HuH-7 (cell line): ENCODE results near the gene MT1G.
A peak's percentile ranks its signal among the peaks of the same experiment; 100 is the strongest.
"Not testable (repeated sequence)": the region's sequence is repeated elsewhere in the genome, so short reads cannot be mapped to it uniquely, and the experiment has no call there.

Experiments used
- DNase-seq: peaks from one replicate; pipeline ENCODE4 v3.0.0; 2011; ENCODE audit warnings: low spot score

Gene MT1G

GRCh38 chr16:56636616-56637413, 31.1 kb downstream of the MT1G start:
- no peak for DNase-seq

GRCh38 chr16:56635441-56635967, 32.4 kb downstream of the MT1G start:
- no peak for DNase-seq

DNA sequence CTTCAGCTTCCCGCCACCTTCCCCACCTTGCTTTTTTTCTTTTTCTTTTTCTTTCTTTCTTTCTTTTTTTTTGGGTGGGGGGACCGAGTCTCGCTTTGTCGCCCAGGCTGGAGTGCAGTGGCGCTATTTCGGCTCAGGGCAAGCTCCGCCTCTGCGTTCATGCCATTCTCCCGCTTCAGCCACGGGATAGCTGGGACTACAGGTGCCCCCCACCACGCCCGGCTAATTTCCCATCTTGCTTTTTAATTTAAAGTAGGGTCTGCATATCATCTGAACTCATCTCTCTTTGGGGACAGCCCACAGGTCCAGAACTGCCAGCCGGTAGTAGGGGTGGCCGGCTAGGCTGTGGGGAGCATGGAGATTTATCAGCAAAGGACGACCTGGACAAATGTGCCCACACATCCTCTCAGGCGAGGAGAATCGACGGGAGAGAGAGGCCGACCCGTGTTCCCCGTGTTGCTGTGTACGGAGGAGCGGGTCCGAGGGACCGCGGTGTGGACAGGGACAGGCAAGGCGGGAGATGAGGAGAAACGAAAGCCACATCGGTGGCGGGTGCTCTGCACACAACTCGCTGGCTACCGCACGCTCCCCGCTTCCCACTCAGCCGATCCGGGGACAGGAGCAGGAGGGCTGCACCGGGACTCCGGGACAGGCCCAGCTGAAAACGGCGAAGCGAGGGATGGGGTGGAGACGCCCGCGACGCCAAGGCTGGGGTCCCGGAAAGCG, 33.0 kb downstream of the MT1G start:
- no peak for DNase-seq

- DNase-seq, result no peak
Measured at GRCh38 chr16:56633535-56633934, 34.3 kb downstream of the MT1G start.

GRCh38 chr16:56632848-56633365, 35.0 kb downstream of the MT1G start:
- DNase-seq, result no peak

- DNase-seq, result no peak
Measured at GRCh38 chr16:56632156-56632847, 35.6 kb downstream of the MT1G start, which contains the start of gene MT1M. Gene MT1M, plus strand, starts transcription at chr16:56632659. Its CDS starts 73 bp downstream, at chr16:56632732.

GRCh38 chr16:56631832-56632155, 36.1 kb downstream of the MT1G start:
- no peak for DNase-seq

DNA sequence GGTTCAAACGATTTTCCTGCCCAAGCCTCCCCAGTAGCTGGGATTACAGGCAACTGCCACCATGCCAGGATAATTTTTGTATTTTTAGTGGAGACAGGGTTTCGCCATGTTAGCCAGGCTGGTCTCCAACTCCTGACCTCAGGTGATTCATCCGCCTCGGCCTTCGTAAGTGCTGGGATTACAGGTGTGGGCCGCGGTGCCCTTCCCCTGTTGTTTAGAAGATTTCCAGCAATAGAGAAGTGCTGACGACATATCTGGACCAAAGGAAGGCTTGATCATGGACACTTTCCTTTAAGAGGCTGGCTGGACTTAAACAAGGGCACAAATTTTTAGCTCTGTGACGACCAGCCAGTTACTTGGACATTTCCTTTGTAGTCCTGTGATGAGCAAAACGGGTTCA, 36.7 kb downstream of the MT1G start:
- no peak for DNase-seq

- no peak for DNase-seq
Measured at GRCh38 chr16:56630134-56630533, 37.7 kb downstream of the MT1G start.

DNA sequence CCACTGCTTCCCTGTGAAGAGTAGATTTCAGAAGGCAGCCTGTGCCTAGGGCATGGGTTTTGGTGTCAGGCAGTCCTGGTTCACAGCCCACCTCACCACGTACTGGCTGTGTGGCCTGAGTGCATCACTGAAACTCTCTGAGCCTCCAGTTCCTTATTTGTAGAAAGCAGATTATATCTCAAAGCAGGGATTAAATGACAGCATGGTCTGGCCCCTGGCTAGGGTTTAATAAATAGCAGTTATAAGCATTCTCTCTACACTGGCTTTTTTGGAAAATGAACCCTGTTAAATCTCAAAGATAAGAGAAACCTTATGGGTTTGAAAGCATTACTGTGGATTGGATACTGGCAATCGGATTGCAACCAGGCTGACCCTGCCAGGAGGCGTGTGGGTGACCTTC, 38.3 kb downstream of the MT1G start:
- DNase-seq, result no peak

- no peak for DNase-seq
Measured at GRCh38 chr16:56628486-56629350, 39.1 kb downstream of the MT1G start.

DNA sequence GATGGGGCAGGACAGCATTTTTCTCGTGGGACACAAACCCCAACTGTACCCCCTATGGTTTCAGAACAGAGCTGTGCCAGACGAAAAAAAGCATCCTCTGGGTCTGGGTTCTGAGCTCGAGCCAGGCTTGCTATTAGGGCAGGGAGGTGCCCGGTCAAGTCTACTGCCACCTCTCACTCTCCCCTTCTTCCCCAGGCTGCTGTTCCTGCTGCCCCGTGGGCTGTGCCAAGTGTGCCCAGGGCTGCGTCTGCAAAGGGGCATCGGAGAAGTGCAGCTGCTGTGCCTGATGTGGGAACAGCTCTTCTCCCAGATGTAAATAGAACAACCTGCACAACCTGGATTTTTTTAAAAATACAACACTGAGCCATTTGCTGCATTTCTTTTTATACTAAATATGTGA, 41.2 kb downstream of the MT1G start:
- no peak for DNase-seq

DNA sequence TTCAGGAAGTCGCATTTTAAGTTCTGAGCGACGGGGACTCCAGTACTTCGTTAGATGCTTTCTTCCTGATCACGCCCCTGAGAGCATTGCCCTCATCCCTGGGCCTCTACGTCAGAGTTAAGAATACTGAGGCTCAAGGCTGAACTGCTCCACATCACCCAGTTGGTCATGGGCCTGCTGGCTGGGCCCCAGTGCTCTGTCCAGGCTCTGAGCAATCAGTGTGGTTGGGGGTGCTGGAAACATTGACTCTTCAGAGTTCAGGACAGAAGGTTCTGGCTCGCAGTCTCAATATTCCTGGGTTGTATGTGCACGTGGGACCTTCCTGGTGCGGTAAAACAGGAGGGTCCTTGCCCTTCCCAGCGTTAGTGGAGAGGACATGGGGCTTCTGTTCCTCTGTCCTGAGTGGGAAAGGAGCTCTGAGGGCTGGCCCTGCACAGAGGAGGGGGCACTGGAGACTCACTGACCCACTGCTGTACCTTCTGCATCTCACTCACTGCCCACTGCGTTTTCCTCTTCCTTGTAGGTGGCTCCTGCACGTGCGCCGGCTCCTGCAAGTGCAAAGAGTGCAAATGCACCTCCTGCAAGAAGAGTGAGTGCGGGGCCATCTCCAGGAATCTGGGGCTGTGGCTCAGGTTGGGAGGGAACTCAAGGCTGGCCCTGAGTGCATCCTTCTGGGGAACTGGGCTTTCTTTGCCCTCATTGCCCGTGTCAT, 41.8 kb downstream of the MT1G start:
- no peak for DNase-seq

DNA sequence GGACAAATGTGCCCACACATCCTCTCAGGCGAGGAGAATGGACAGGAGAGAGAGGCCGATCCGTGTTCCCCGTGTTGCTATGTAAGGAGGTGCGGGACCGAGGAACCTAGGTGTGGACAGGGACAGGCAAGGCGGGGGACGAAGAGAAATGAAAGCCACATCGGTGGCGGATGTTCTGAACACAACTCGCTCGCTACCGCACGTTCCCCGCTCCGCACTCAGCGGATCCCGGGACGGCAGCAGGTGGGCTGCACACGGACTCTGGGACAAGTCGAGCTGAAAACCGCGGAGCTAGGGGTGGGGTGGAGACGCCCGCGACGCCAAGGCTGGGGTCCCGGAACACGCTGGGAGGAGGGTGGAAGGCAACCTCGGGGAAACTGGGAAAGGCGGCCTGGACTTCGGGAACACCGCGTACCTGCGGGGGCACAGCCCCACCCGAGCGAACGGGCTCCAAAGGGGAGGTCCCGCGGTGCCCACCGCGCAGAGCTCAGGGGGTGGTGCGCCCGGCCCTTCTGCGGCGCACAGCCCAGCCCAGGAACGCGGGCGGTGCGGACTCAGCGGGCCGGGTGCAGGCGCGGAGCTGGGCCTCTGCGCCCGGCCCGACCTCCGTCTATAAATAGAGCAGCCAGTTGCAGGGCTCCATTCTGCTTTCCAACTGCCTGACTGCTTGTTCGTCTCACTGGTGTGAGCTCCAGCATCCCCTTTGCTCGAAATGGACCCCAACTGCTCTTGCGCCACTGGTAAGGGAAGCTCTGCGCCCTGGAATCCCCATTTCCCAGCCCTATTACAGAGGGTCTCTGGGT, 42.5 kb downstream of the MT1G start, which contains the start of gene MT1E:
Gene MT1E (plus strand): TSS at position 642 of the 803 bp plus-strand sequence. CDS start 71 bp downstream, at position 713.
- peak; percentile 55 for DNase-seq

- no peak for DNase-seq
Measured at GRCh38 chr16:56623637-56624036, 44.2 kb downstream of the MT1G start.

- not testable (repeated sequence) for DNase-seq
Measured at GRCh38 chr16:56623184-56623583, 44.7 kb downstream of the MT1G start.

DNA sequence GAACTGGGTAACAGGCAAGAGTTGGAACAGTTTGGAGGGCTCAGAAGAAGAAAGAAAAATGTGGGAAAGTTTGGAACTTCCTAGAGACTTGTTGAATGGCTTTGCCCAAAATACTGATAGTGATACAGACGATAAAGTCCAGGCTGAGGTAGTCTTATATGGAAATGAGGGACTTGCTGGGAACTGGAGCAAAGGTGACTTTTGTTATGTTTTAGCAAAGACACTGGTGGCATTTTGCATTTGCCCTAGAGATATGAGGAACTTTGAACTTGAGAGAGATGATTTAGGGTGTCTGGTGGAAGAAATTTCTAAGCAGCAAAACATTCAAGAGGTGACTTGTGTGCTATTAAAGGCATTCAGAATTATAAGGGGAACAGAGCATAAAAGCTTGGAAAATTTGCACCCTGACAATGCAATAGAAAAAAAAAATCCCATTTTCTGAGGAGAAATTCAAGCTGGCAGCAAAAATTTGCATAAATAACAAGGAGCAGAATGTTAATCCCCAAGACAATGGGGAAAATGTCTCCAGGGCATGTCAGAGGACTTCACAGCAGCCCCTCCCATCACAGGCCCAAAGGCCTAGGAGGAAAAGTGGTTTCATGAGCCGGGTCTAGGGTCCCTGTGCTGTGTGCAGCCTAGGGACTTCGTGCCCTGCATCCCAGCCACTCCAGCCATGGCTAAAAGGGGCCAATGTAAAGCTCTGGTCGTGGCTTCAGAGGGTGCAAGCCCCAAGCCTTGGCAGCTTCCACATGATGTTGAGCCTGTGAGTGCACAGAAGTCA, 46.0 kb downstream of the MT1G start:
- DNase-seq, result not testable (repeated sequence)

- no peak for DNase-seq
Measured at GRCh38 chr16:56620339-56620897, 47.4 kb downstream of the MT1G start.

DNA sequence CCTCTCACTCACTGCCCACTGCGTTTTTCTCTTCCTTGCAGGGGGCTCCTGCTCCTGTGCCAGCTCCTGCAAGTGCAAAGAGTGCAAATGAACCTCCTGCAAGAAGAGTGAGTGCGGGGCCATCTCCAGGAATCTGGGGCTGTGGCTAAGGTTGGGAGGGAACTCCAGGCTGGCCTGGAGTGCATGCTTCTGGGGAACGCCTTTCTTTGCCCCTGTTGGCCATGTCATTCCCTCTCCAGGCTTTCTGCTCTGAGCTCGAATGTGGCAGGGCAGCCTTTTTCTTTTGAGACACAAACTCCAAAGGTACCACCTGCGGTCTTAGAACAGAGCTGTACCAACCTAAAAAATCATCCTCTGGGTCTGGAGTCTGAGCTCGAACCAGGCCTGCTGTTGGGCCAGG, 49.7 kb downstream of the MT1G start:
- DNase-seq, result no peak
